B cell (primary cell): Measurements from ENCODE around the gene PET100. TPM values are rescaled to one million over a fixed set of nuclear protein-coding genes. Genes with fewer than 3 reads are reported as not detected.

Source experiments
- ATAC-seq: fragments of 200-7000 bp; cut with Tn5 transposase; one replicate; pipeline ENCODE4 v1.10.0; 2021; ENCODE audit warnings: low read depth, mild to moderate bottlenecking, moderate number of reproducible peaks, moderate library complexity
- CTCF ChIA-PET: fragments of 350-600 bp; sonication (Branson Sonifier 250); formaldehyde crosslinking; loops from one replicate; lab custom pipeline; 2021; ENCODE audit warnings: antibody characterized with exemption, inconsistent platforms; lab: Charles Lee
- POLR2A ChIA-PET: fragments of 350-600 bp; sonication (Branson Sonifier 250); formaldehyde crosslinking; loops from one replicate; lab custom pipeline; 2021; ENCODE audit warnings: antibody characterized with exemption; lab: Charles Lee
- DNase-seq: peaks from one replicate; pipeline ENCODE4 v3.0.0; 2013
- H2AFZ ChIP-seq: 2 replicates; pipeline ENCODE4 v1.6.1; 2012; ENCODE audit warnings: mild to moderate bottlenecking, low read depth, low read length; ENCODE audit not compliant: insufficient read depth, poor library complexity, severe bottlenecking
- H3K27ac ChIP-seq, 2 donors: 1 replicate in 1 of 2; 2 replicates in 1 of 2; pipeline ENCODE4 v1.5.1; 2012 to 2013; ENCODE audit warnings: low read length in 2 of 2, mild to moderate bottlenecking in 2 of 2, moderate library complexity in 1 of 2
- H3K27me3 ChIP-seq, 4 experiments: fragments of 200-600 bp in 1 of 4; sonication (generic) in 1 of 4; replicated peaks in 1 of 4; 1 replicate in 2 of 4; 2 replicates in 2 of 4; pipeline versions ENCODE4 v1.6.1 to v1.7.0; 2013 to 2016; ENCODE audit warnings: low read length in 3 of 4, mild to moderate bottlenecking in 2 of 4, mixed read lengths in 1 of 4, moderate library complexity in 1 of 4; ENCODE audit not compliant: insufficient read depth in 4 of 4, control insufficient read depth in 3 of 4; ENCODE audit errors: control extremely low read depth in 1 of 4
- H3K36me3 ChIP-seq, 2 experiments: replicated peaks in 1 of 2; 1 replicate in 1 of 2; 2 replicates in 1 of 2; pipeline versions ENCODE4 v1.6.1 to v1.7.1; 2013; ENCODE audit warnings: low read length in 1 of 2; ENCODE audit not compliant: insufficient read depth in 2 of 2, control insufficient read depth in 1 of 2; ENCODE audit errors: control extremely low read depth in 1 of 2, extremely low read depth in 1 of 2
- H3K4me1 ChIP-seq, 2 donors: fragments of 200-600 bp in 1 of 2; sonication (generic) in 1 of 2; 1 replicate in 1 of 2; 2 replicates in 1 of 2; pipeline versions ENCODE4 v1.5.1 to v1.6.1; 2013 to 2017; ENCODE audit warnings: low read length in 2 of 2; ENCODE audit not compliant: control insufficient read depth in 2 of 2, insufficient read depth in 2 of 2
- H3K4me2 ChIP-seq: replicated peaks from 2 replicates; pipeline ENCODE3; 2012; ENCODE audit warnings: mild to moderate bottlenecking, low read depth, low read length; ENCODE audit not compliant: poor library complexity, severe bottlenecking
- H3K4me3 ChIP-seq, 5 experiments: fragments of 200-600 bp in 1 of 5; sonication (generic) in 1 of 5; 1 replicate in 3 of 5; 2 replicates in 2 of 5; pipeline versions ENCODE4 v1.5.1 to v1.7.0; 2011 to 2016; ENCODE audit warnings: low read length in 4 of 5, mild to moderate bottlenecking in 4 of 5, low read depth in 2 of 5, control low read depth in 1 of 5, moderate library complexity in 1 of 5; ENCODE audit not compliant: insufficient read depth in 1 of 5; ENCODE audit errors: control extremely low read depth in 1 of 5, extremely low read depth in 1 of 5
- H3K79me2 ChIP-seq: fragments of 200-600 bp; sonication (generic); one replicate; pipeline ENCODE4 v1.6.0; 2016; ENCODE audit warnings: low read length; ENCODE audit not compliant: control insufficient read depth, insufficient read depth
- H3K9ac ChIP-seq: fragments of 200-600 bp; sonication (generic); 2 replicates; pipeline ENCODE4 v1.6.1; 2017; ENCODE audit warnings: mild to moderate bottlenecking, low read length, moderate library complexity
- H3K9me3 ChIP-seq, 3 donors: one replicate each; pipeline versions ENCODE4 v1.6.1 to v1.7.1; 2013; ENCODE audit warnings: low read length in 2 of 3; ENCODE audit not compliant: control insufficient read depth in 2 of 3, insufficient read depth in 1 of 3; ENCODE audit errors: control extremely low read depth in 1 of 3
- H4K20me1 ChIP-seq: 2 replicates; pipeline ENCODE4 v1.6.0; 2012; ENCODE audit warnings: mild to moderate bottlenecking, low read length; ENCODE audit not compliant: insufficient read depth, control insufficient read depth, poor library complexity, severe bottlenecking
- H3K27ac Mint-ChIP-seq: one replicate; pipeline ENCODE4 v1.8.0; 2021; ENCODE audit warnings: mixed read lengths
- H3K27me3 Mint-ChIP-seq: one replicate; pipeline ENCODE4 v1.8.0; 2021; ENCODE audit warnings: mixed read lengths
- H3K4me1 Mint-ChIP-seq: one replicate; pipeline ENCODE4 v1.8.0; 2021; ENCODE audit warnings: mixed read lengths
- H3K4me3 Mint-ChIP-seq: one replicate; pipeline ENCODE4 v1.8.0; 2021; ENCODE audit warnings: mixed read lengths
- H3K9me3 Mint-ChIP-seq: one replicate; pipeline ENCODE4 v1.8.0; 2022; ENCODE audit warnings: mixed read lengths; ENCODE audit not compliant: insufficient read depth
- EZH2 ChIP-seq: IDR thresholded peaks from 2 replicates; pipeline ENCODE4 v1.6.1; 2012; ENCODE audit warnings: borderline replicate concordance, low read depth, mild to moderate bottlenecking, moderate library complexity, low read length; ENCODE audit not compliant: insufficient read depth, poor library complexity, severe bottlenecking
- WGBS: methylation state at CpG from one replicate; pipeline ENCODE4 v1.1.5; 2013; ENCODE audit warnings: missing lambda C conversion rate; ENCODE audit not compliant: insufficient coverage; 5-methylcytosine and 5-hydroxymethylcytosine counted together
- intact Hi-C: fragments of 100-400 bp; cut with micrococcal nuclease; formaldehyde crosslinking; loops from one replicate; pipeline ENCODE4 v1.10.0; 2022
- polyA plus RNA-seq: library from polyadenylated mRNA; depleted of rRNA; stranded (reverse); fragments of >200 nt; gene quantifications from 2 replicates; pipeline ENCODE4 v1.2.3, GENCODE V29; 2012
- small RNA-seq: library from RNA; depleted of rRNA; stranded (forward); fragments of <200 nt; gene quantifications from one replicate; pipeline ENCODE3, GENCODE V24; 2012; ENCODE audit warnings: low replicate concordance, low read depth; ENCODE audit not compliant: insufficient read length
- total RNA-seq, 2 donors: library from RNA; stranded (reverse); fragments of 120-200 nt in 1 of 2; gene quantifications; 1 replicate in 1 of 2; 2 replicates in 1 of 2; pipeline versions ENCODE4 v1.2.3 to v1.2.4, GENCODE V29; 2013 to 2022
- TF ChIP-seq, protein P1 (sequence below): fragments of 200-600 bp; IDR thresholded peaks from one replicate; pipeline ENCODE4 v1.8.0; 2022; ENCODE audit warnings: antibody characterized with exemption, mild to moderate bottlenecking

The PET100 gene
- total and polyA plus RNA-seq, 2 donors (not counting 1 experiment from before 2014, with no cell fraction given) = 31.3 to 100 TPM

DNA sequence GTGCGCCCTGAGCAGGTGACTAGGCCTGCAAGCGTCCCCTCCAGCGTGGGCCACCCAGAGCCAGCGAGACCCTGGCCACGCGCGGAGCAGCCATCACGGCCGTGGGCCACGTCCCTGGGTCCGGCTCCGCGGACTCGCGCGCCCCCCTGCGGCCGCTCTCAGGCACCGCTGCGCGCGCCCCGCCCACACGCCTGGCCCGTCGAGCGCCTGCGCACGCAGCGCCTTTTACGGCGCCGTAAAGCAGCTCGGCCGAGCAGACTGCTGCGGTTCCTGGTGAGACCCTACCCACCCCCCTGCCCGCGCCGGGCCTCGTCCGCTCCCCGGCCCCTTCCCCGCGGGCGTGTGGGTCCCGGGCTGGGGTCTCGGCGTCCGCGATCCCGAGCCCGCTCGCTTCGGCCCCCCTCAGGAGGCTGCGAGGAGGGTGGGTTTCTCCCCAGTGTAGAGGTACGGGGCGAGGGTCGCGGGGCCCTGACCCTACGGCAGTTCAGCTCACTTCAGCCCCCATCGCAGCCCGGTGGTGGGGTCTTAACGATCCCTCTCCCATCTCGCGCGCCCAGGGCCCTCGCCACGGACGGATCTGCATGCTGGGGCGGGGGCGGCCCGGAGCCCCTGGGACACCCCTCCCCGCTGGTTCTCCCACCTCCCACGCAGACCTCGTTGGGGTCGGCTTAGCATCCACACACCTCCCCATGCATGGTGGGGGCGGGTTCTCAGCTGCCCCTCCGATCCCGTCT is 51.2 kb downstream of the PET100 start, which contains the start of gene TRAPPC5:
Gene TRAPPC5 (plus strand): TSS at position 228 of the 734 bp plus-strand sequence. CDS start 1,421 bp downstream, outside the sequence.
- H3K4me1 Mint-ChIP-seq = peaks cover 63% of the 10 kb centered on the region
- H3K9ac ChIP-seq = peak within 1 kb of the TSS; percentile 79
- peak within 1 kb of the TSS; percentile 94 for H3K4me2 ChIP-seq
- DNase-seq (peak; percentile 93), ATAC-seq (peak; percentile 65)
- ChIA-PET CTCF (interaction anchor here (0.5 to 5.4 kb wide), 50 partner anchors 10 to 578 kb away, joined by 3 to 145 read pairs (median 5); partner anchors contain the start of genes FCER2, MAP2K7, PET100 and RETN), POLR2A (interaction anchor here (0.6 to 1.5 kb wide), 8 partner anchors 17 to 125 kb away, joined by 3 to 15 read pairs (median 4); partner anchors contain the start of gene FCER2)
- peaks cover 37 to 45% of the 10 kb centered on the region in 2 donors for H3K4me1 ChIP-seq
- peaks cover 0 to 9% (median 0%) of the 10 kb centered on the region in 3 donors for H3K9me3 ChIP-seq
- peak within 1 kb of the TSS; percentile 85 for H2AFZ ChIP-seq
- peak within 1 kb of the TSS; percentile 79 to 92 for H3K27ac ChIP-seq
- peaks cover 0 to 21% of the 10 kb centered on the region in 2 experiments for H3K36me3 ChIP-seq
- peaks cover 15% of the 10 kb centered on the region for H3K27me3 Mint-ChIP-seq
- no peaks in the 10 kb centered on the region for H3K9me3 Mint-ChIP-seq
- peaks cover 0 to 21% (median 3%) of the 10 kb centered on the region in 4 experiments for H3K27me3 ChIP-seq
- peak within 1 kb of the TSS; percentile 87 for H3K4me3 Mint-ChIP-seq
- WGBS = under 1% methylated on average over 79 of the region's 79 CpGs
- TF ChIP-seq, protein P1, sequence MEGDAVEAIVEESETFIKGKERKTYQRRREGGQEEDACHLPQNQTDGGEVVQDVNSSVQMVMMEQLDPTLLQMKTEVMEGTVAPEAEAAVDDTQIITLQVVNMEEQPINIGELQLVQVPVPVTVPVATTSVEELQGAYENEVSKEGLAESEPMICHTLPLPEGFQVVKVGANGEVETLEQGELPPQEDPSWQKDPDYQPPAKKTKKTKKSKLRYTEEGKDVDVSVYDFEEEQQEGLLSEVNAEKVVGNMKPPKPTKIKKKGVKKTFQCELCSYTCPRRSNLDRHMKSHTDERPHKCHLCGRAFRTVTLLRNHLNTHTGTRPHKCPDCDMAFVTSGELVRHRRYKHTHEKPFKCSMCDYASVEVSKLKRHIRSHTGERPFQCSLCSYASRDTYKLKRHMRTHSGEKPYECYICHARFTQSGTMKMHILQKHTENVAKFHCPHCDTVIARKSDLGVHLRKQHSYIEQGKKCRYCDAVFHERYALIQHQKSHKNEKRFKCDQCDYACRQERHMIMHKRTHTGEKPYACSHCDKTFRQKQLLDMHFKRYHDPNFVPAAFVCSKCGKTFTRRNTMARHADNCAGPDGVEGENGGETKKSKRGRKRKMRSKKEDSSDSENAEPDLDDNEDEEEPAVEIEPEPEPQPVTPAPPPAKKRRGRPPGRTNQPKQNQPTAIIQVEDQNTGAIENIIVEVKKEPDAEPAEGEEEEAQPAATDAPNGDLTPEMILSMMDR = peak; percentile 95
- no peak for TF ChIP-seq EZH2
- H3K4me3 ChIP-seq = peak within 1 kb of the TSS; percentile 35 to 98 (median 93)
- H4K20me1 ChIP-seq = peaks cover 33% of the 10 kb centered on the region
- H3K79me2 ChIP-seq = peaks cover 32% of the 10 kb centered on the region
- H3K27ac Mint-ChIP-seq = peak within 1 kb of the TSS; percentile 92
- intact Hi-C loops = loop anchor here (1.0 to 5.0 kb wide), 4 partner anchors 14 to 37 kb away; partner anchors contain the start of gene FCER2

Small RNA genes lying within 50 kb of the gene (small RNA-seq; reads per million reads assigned to genes)
- gene MIR6792 = not detected

Other genes starting within 250 kb of the PET100 start
- gene PEX11G, start 140.8 kb upstream of the PET100 start, total RNA-seq = 0.62 and 0.68 TPM in 2 replicates
- gene PEX11G, start 140.8 kb upstream of the PET100 start, polyA plus RNA-seq = 0.13 and 0.40 TPM in 2 replicates
- 15.1 and 17.5 TPM in 2 replicates for gene ZNF358, start 113.7 kb upstream of the PET100 start, total RNA-seq
- 8.2 and 8.5 TPM in 2 replicates for gene ZNF358, start 113.7 kb upstream of the PET100 start, polyA plus RNA-seq
- gene MCOLN1, start 107.2 kb upstream of the PET100 start, total RNA-seq = 12.5 TPM in 2 replicates
- gene MCOLN1, start 107.2 kb upstream of the PET100 start, polyA plus RNA-seq = 17.3 and 19.0 TPM in 2 replicates
- gene PNPLA6, start 94.1 kb upstream of the PET100 start, total RNA-seq = 149 and 165 TPM in 2 replicates
- 88.3 and 102 TPM in 2 replicates for gene PNPLA6, start 94.1 kb upstream of the PET100 start, polyA plus RNA-seq
- gene CAMSAP3, start 33.9 kb upstream of the PET100 start, total RNA-seq = 1.3 and 1.9 TPM in 2 replicates
- 0.89 and 1.0 TPM in 2 replicates for gene CAMSAP3, start 33.9 kb upstream of the PET100 start, polyA plus RNA-seq
- 62.7 and 64.2 TPM in 2 replicates for gene XAB2, start 248 bp upstream of the PET100 start, total RNA-seq
- gene XAB2, start 248 bp upstream of the PET100 start, polyA plus RNA-seq = 93.8 and 110 TPM in 2 replicates
- 7.6 and 9.3 TPM in 2 replicates for gene PCP2, start 3.9 kb downstream of the PET100 start, total RNA-seq
- gene PCP2, start 3.9 kb downstream of the PET100 start, polyA plus RNA-seq = 5.6 and 6.5 TPM in 2 replicates
- gene STXBP2, start 7.3 kb downstream of the PET100 start, total RNA-seq = 208 and 222 TPM in 2 replicates
- gene STXBP2, start 7.3 kb downstream of the PET100 start, polyA plus RNA-seq = 226 and 409 TPM in 2 replicates
- gene RETN, start 39.3 kb downstream of the PET100 start, total RNA-seq = not detected in 2 replicates
- not detected in 2 replicates for gene RETN, start 39.3 kb downstream of the PET100 start, polyA plus RNA-seq
- gene MCEMP1, start 47.3 kb downstream of the PET100 start, total RNA-seq = not detected in 2 replicates
- gene MCEMP1, start 47.3 kb downstream of the PET100 start, polyA plus RNA-seq = 0.57 and 1.6 TPM in 2 replicates
- gene TRAPPC5, start 51.0 kb downstream of the PET100 start, total RNA-seq = 61.2 and 61.5 TPM in 2 replicates
- gene TRAPPC5, start 51.0 kb downstream of the PET100 start, polyA plus RNA-seq = 42.0 and 64.9 TPM in 2 replicates
- 16.3 and 17.1 TPM in 2 replicates for gene FCER2, start 72.3 kb downstream of the PET100 start, total RNA-seq
- gene FCER2, start 72.3 kb downstream of the PET100 start, polyA plus RNA-seq = 419 and 497 TPM in 2 replicates
- gene CLEC4G, start 102.3 kb downstream of the PET100 start, total RNA-seq = not detected in 2 replicates
- 0.58 and 1.3 TPM in 2 replicates for gene CLEC4G, start 102.3 kb downstream of the PET100 start, polyA plus RNA-seq
- not detected in 2 replicates for gene CD209, start 117.7 kb downstream of the PET100 start, total RNA-seq
- gene CD209, start 117.7 kb downstream of the PET100 start, polyA plus RNA-seq = 0.10 TPM in 1 of 2 replicates, not detected in the other
- gene CLEC4M, start 133.4 kb downstream of the PET100 start, total RNA-seq = 0.52 TPM in 1 of 2 replicates, not detected in the other
- 0.10 TPM in 1 of 2 replicates, not detected in the other for gene CLEC4M, start 133.4 kb downstream of the PET100 start, polyA plus RNA-seq
- 11.2 and 11.8 TPM in 2 replicates for gene EVI5L, start 200.4 kb downstream of the PET100 start, total RNA-seq
- 6.1 and 7.9 TPM in 2 replicates for gene EVI5L, start 200.4 kb downstream of the PET100 start, polyA plus RNA-seq
- gene PRR36, start 244.6 kb downstream of the PET100 start, total RNA-seq = not detected in 2 replicates
- gene PRR36, start 244.6 kb downstream of the PET100 start, polyA plus RNA-seq = 0.01 and 0.04 TPM in 2 replicates